H9 (cell line): ENCODE measurements around the gene ZNF609. TPM values are rescaled to one million over a fixed set of nuclear protein-coding genes. Genes with fewer than 3 reads are reported as not detected.

Experiments
- DNase-seq: peaks from one replicate; pipeline ENCODE4 v3.0.0-alpha.2; 2017
- H2AFZ ChIP-seq: one replicate; pipeline ENCODE4 v1.6.1; 2013; ENCODE audit warnings: mild to moderate bottlenecking, low read length, control low read depth, moderate library complexity
- H2AK5ac ChIP-seq: 2 replicates; pipeline ENCODE4 v1.6.1; 2013; ENCODE audit warnings: low read length, control low read depth, mixed read lengths; ENCODE audit not compliant: insufficient read length
- H2BK120ac ChIP-seq: one replicate; pipeline ENCODE4 v1.6.1; 2013; ENCODE audit warnings: low read depth, mild to moderate bottlenecking, low read length, control low read depth, inconsistent platforms; ENCODE audit not compliant: poor library complexity, severe bottlenecking
- H2BK12ac ChIP-seq: 2 replicates; pipeline ENCODE4 v1.6.1; 2013; ENCODE audit warnings: low read length, control low read depth, mixed read lengths, low read depth; ENCODE audit not compliant: insufficient read length
- H2BK15ac ChIP-seq: 2 replicates; pipeline ENCODE4 v1.6.1; 2013; ENCODE audit warnings: low read depth, low read length, control low read depth
- H2BK20ac ChIP-seq: one replicate; pipeline ENCODE4 v1.6.1; 2013; ENCODE audit warnings: low read depth, mild to moderate bottlenecking, low read length, control low read depth, inconsistent platforms; ENCODE audit not compliant: poor library complexity, severe bottlenecking
- H2BK5ac ChIP-seq: 2 replicates; pipeline ENCODE4 v1.6.1; 2013; ENCODE audit warnings: low read length, control low read depth, mixed read lengths; ENCODE audit not compliant: insufficient read length
- H3K14ac ChIP-seq: 2 replicates; pipeline ENCODE4 v1.6.1; 2013; ENCODE audit warnings: low read length, control low read depth; ENCODE audit not compliant: insufficient read depth
- H3K18ac ChIP-seq: 2 replicates; pipeline ENCODE4 v1.6.1; 2013; ENCODE audit warnings: low read depth, mild to moderate bottlenecking, mixed read lengths, low read length, control low read depth; ENCODE audit not compliant: insufficient read length
- H3K23ac ChIP-seq: 2 replicates; pipeline ENCODE4 v1.6.1; 2013; ENCODE audit warnings: low read length, control low read depth, mixed read lengths, low read depth; ENCODE audit not compliant: insufficient read length
- H3K23me2 ChIP-seq: 2 replicates; pipeline ENCODE4 v1.6.1; 2013; ENCODE audit warnings: low read depth, mild to moderate bottlenecking, mixed read lengths, low read length, control low read depth; ENCODE audit not compliant: insufficient read length, poor library complexity, severe bottlenecking
- H3K27ac ChIP-seq: 2 replicates; pipeline ENCODE4 v1.5.1; 2013; ENCODE audit warnings: low read length, control low read depth, mixed read lengths, low read depth; ENCODE audit not compliant: insufficient read length
- H3K27me3 ChIP-seq: 2 replicates; pipeline ENCODE4 v1.6.1; 2013; ENCODE audit warnings: low read length, control low read depth, inconsistent platforms; ENCODE audit not compliant: insufficient read depth
- H3K4ac ChIP-seq: 2 replicates; pipeline ENCODE4 v1.6.1; 2013; ENCODE audit warnings: low read depth, mild to moderate bottlenecking, control low read depth, inconsistent platforms, low read length, moderate library complexity
- H3K4me1 ChIP-seq: 2 replicates; pipeline ENCODE4 v1.6.1; 2013; ENCODE audit warnings: low read length, control low read depth, inconsistent platforms; ENCODE audit not compliant: insufficient read depth
- H3K4me2 ChIP-seq: 2 replicates; pipeline ENCODE4 v1.6.1; 2013; ENCODE audit warnings: low read length, control low read depth, mixed read lengths; ENCODE audit not compliant: insufficient read length, insufficient read depth
- H3K56ac ChIP-seq: 2 replicates; pipeline ENCODE4 v1.6.1; 2013; ENCODE audit warnings: low read depth, mild to moderate bottlenecking, mixed read lengths, low read length, control low read depth; ENCODE audit not compliant: insufficient read length
- H3K79me1 ChIP-seq: 2 replicates; pipeline ENCODE4 v1.6.1; 2013; ENCODE audit warnings: low read depth, mild to moderate bottlenecking, moderate library complexity, low read length, control low read depth, inconsistent platforms; ENCODE audit not compliant: insufficient read depth, poor library complexity, severe bottlenecking
- H3K79me2 ChIP-seq: 2 replicates; pipeline ENCODE4 v1.6.1; 2013; ENCODE audit warnings: low read length, control low read depth, inconsistent platforms; ENCODE audit not compliant: insufficient read depth
- H3K9ac ChIP-seq: 2 replicates; pipeline ENCODE4 v1.6.1; 2013; ENCODE audit warnings: low read length, control low read depth, mixed read lengths; ENCODE audit not compliant: insufficient read length; ENCODE audit errors: extremely low read depth
- H3K9me3 ChIP-seq: one replicate; pipeline ENCODE4 v1.6.1; 2013; ENCODE audit warnings: low read depth, low read length, inconsistent platforms; ENCODE audit not compliant: control insufficient read depth
- H3T11ph ChIP-seq: one replicate; pipeline ENCODE4 v1.6.1; 2013; ENCODE audit warnings: mild to moderate bottlenecking, low read length, control low read depth, inconsistent platforms
- H4K20me1 ChIP-seq: one replicate; pipeline ENCODE4 v1.6.1; 2013; ENCODE audit not compliant: control insufficient read depth, insufficient read length, insufficient read depth
- H4K5ac ChIP-seq: 2 replicates; pipeline ENCODE4 v1.6.1; 2013; ENCODE audit warnings: low read depth, mild to moderate bottlenecking, mixed read lengths, low read length, control low read depth; ENCODE audit not compliant: insufficient read length
- H4K8ac ChIP-seq: replicated peaks from 2 replicates; pipeline ENCODE4 v1.6.1; 2013; ENCODE audit warnings: low read length, control low read depth, mixed read lengths, low read depth; ENCODE audit not compliant: insufficient read length
- H4K91ac ChIP-seq: 2 replicates; pipeline ENCODE4 v1.6.1; 2013; ENCODE audit warnings: low read depth, mild to moderate bottlenecking, moderate library complexity, mixed read lengths, low read length, control low read depth; ENCODE audit not compliant: insufficient read length
- H3K27ac Mint-ChIP-seq, 3 experiments: 2 replicates in 2 of 3; 3 replicates in 1 of 3; pipeline ENCODE4 v1.8.0; 2020 to 2021; ENCODE audit warnings: mixed read lengths in 3 of 3, mild to moderate bottlenecking in 1 of 3, moderate library complexity in 1 of 3
- H3K27me3 Mint-ChIP-seq: 2 replicates; pipeline ENCODE4 v1.8.0; 2021; ENCODE audit warnings: low read depth, mild to moderate bottlenecking, moderate library complexity, mixed read lengths
- H3K36me3 Mint-ChIP-seq, 3 experiments: 2 replicates in 2 of 3; 3 replicates in 1 of 3; pipeline ENCODE4 v1.8.0; 2020 to 2021; ENCODE audit warnings: low read depth in 3 of 3, mixed read lengths in 3 of 3; ENCODE audit not compliant: insufficient read depth in 1 of 3
- H3K4me1 Mint-ChIP-seq, 2 experiments: 2 replicates each; pipeline ENCODE4 v1.8.0; 2020; ENCODE audit warnings: mixed read lengths in 2 of 2
- H3K4me3 Mint-ChIP-seq, 2 experiments: 2 replicates in 1 of 2; 3 replicates in 1 of 2; pipeline ENCODE4 v1.8.0; 2020 to 2021; ENCODE audit warnings: mild to moderate bottlenecking in 2 of 2, mixed read lengths in 2 of 2, moderate library complexity in 1 of 2
- H3K9me3 Mint-ChIP-seq, 2 experiments: 2 replicates in 1 of 2; 3 replicates in 1 of 2; pipeline ENCODE4 v1.8.0; 2020; ENCODE audit warnings: mild to moderate bottlenecking in 2 of 2, mixed read lengths in 2 of 2, moderate library complexity in 1 of 2
- CTCF ChIP-seq: fragments of 200-600 bp; sonication (generic); conservative IDR thresholded peaks from 3 replicates; pipeline ENCODE4 v1.8.0; 2021; ENCODE audit warnings: antibody characterized with exemption, mild to moderate bottlenecking
- WGBS: extraction: QIAGEN DNeasy Blood & Tissue Kit; methylation state at CpG from one replicate; pipeline ENCODE4 v1.1.7; 2013; ENCODE audit warnings: missing lambda C conversion rate, low lambda C conversion rate, mixed read lengths; ENCODE audit not compliant: insufficient read length; ENCODE audit errors: extremely low coverage; 5-methylcytosine and 5-hydroxymethylcytosine counted together
- total RNA-seq: library from RNA; stranded (reverse); gene quantifications from 2 replicates; pipeline ENCODE4 v1.2.1, GENCODE V29; 2021

The ZNF609 gene
- total RNA-seq, 1 experiment from 2014 or later = 45.3 TPM

GRCh38 chr15:64635499-64636495, 175.4 kb downstream of the ZNF609 start:
- H2BK15ac ChIP-seq = no peak overlapping the region
- Mint-ChIP-seq H3K36me3 (peaks cover 12 to 16% (median 15%) of the 10 kb centered on the region in 3 experiments), H3K27ac (peak overlapping the region; percentile 84 to 98 (median 96)), H3K4me1 (peaks cover 44 to 57% of the 10 kb centered on the region in 2 experiments), H3K4me3 (peak overlapping the region in 1 of 2 experiments; percentile 33; a peak in 1 of 5 replicates), H3K27me3 (no peaks in the 10 kb centered on the region), H3K9me3 (peaks cover 5 to 6% of the 10 kb centered on the region in 2 experiments; a peak in 4 of 5 replicates)
- H3K27me3 ChIP-seq = no peaks in the 10 kb centered on the region
- peak overlapping the region; percentile 26; the same call in 1 of the 2 replicates for H3K14ac ChIP-seq
- H3K56ac ChIP-seq = no peak overlapping the region
- H2BK120ac ChIP-seq = peak overlapping the region; percentile 78
- no peak for TF ChIP-seq CTCF
- no peaks in the 10 kb centered on the region for H3K9me3 ChIP-seq
- H3K27ac ChIP-seq = peak overlapping the region; percentile 22
- H3K23me2 ChIP-seq = no peaks in the 10 kb centered on the region
- no peak overlapping the region for H2AK5ac ChIP-seq
- H2BK12ac ChIP-seq = peak overlapping the region; percentile 89
- no peak overlapping the region for H3K4me2 ChIP-seq
- H3T11ph ChIP-seq = peak overlapping the region; percentile 2
- DNase-seq = no peak
- no CpG with 5 or more reads among the region's 4 CpGs for WGBS
- H4K5ac ChIP-seq = no peak overlapping the region
- peak overlapping the region; percentile 28 for H3K9ac ChIP-seq
- H3K18ac ChIP-seq = peak overlapping the region; percentile 69
- H3K79me2 ChIP-seq = peaks cover 2% of the 10 kb centered on the region; the same call in 1 of the 2 replicates
- H4K20me1 ChIP-seq = no peaks in the 10 kb centered on the region
- peak overlapping the region; percentile 12 for H4K91ac ChIP-seq
- H2BK5ac ChIP-seq = no peak overlapping the region
- H3K23ac ChIP-seq = no peak overlapping the region
- peaks cover 11% of the 10 kb centered on the region for H3K4me1 ChIP-seq
- no peak overlapping the region for H4K8ac ChIP-seq
- peak overlapping the region; percentile 97; the same call in 1 of the 2 replicates for H3K4ac ChIP-seq
- no peak overlapping the region for H2AFZ ChIP-seq
- H3K79me1 ChIP-seq = peaks cover 5% of the 10 kb centered on the region
- H2BK20ac ChIP-seq = peak overlapping the region; percentile 49
